GM19397 (cell line): Measurements from ENCODE around the gene RALGAPA2.

Experiments
- ATAC-seq: cut with Tn5 transposase; IDR thresholded peaks from one replicate; pipeline ENCODE4 v1.9.1; 2021; ENCODE audit warnings: mild to moderate bottlenecking, moderate library complexity; ENCODE audit not compliant: unreplicated experiment

The RALGAPA2 gene

GRCh38 chr20:20443504-20443903 lies 268.9 kb downstream of the RALGAPA2 start:
- ATAC-seq: no peak

GRCh38 chr20:20442466-20442865 lies 270.0 kb downstream of the RALGAPA2 start:
- ATAC-seq: no peak

GRCh38 chr20:20440886-20441658 lies 271.4 kb downstream of the RALGAPA2 start:
- no peak for ATAC-seq

- no peak for ATAC-seq
Observed at GRCh38 chr20:20440481-20440880, 272.0 kb downstream of the RALGAPA2 start.

- no peak for ATAC-seq
Observed at GRCh38 chr20:20439602-20440190, 272.7 kb downstream of the RALGAPA2 start.

- ATAC-seq: no peak
Observed at GRCh38 chr20:20437314-20437713, 275.1 kb downstream of the RALGAPA2 start.

GRCh38 chr20:20436689-20437088 lies 275.8 kb downstream of the RALGAPA2 start:
- ATAC-seq: no peak

- ATAC-seq: no peak
Observed at GRCh38 chr20:20435453-20435852, 277.0 kb downstream of the RALGAPA2 start.

- no peak for ATAC-seq
Observed at GRCh38 chr20:20432618-20433286, 279.7 kb downstream of the RALGAPA2 start.

GRCh38 chr20:20430066-20430465 lies 282.4 kb downstream of the RALGAPA2 start:
- no peak for ATAC-seq

- no peak for ATAC-seq
Observed at GRCh38 chr20:20428067-20428466, 284.4 kb downstream of the RALGAPA2 start.

- ATAC-seq: no peak
Observed at GRCh38 chr20:20427227-20427864, 285.1 kb downstream of the RALGAPA2 start.

GRCh38 chr20:20426655-20426907 lies 285.9 kb downstream of the RALGAPA2 start:
- ATAC-seq: no peak

- ATAC-seq: no peak
Observed at GRCh38 chr20:20425823-20426654, 286.4 kb downstream of the RALGAPA2 start.

GRCh38 chr20:20423117-20423516 lies 289.3 kb downstream of the RALGAPA2 start:
- ATAC-seq: no peak

- ATAC-seq: no peak
Observed at GRCh38 chr20:20417876-20418676, 294.4 kb downstream of the RALGAPA2 start.

- no peak for ATAC-seq
Observed at GRCh38 chr20:20415321-20415720, 297.1 kb downstream of the RALGAPA2 start.

- ATAC-seq: no peak
Observed at GRCh38 chr20:20414640-20415220, 297.7 kb downstream of the RALGAPA2 start.

GRCh38 chr20:20413810-20414281 lies 298.6 kb downstream of the RALGAPA2 start:
- ATAC-seq: no peak

GRCh38 chr20:20412750-20413149 lies 299.7 kb downstream of the RALGAPA2 start:
- no peak for ATAC-seq
